Measurements from ENCODE around the gene MORN1.

MORN1 gene

DNA sequence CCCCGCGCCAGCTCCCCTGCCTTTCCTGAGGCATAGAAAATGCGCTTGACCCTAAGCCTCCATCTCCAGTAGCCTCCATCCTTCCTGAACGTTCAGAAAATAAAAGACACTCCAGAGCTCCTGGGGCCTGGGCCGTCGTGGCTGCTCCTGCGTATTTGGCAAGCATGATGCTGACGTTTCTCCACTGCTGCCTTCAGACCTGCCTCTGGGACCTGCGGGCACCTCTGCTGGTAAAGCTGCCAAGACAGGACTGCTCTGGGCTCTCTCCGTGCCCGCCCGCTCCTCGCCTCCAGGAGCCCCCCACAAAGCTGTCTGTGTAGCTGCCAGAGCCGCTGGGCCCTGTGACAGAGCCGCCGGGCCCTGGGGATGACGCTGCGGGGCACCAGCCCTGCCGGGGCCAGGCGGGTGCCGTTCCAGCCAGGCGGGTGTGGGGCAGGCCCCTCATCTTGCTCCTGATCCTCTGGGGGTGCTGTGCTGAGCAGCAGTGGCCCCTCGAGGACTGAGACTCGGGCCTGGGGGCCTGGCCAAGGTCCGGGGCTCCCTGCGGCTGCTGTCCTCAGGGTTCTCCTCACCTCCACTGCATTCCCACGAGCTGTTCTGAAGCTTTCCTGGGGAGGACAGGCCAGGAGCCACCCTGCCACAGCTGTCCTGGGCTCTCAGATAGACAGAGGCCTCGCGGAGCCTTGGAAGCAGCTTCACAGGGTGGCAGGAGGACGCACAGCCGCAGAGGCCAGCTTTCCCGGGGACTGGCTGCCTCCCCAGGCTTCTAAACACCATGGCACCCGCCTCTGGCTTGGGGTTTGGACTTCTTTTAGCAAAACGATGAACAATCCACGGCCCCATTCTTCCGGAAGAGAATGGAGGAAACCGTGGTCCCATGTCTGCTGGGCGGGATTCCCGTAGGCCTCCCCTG lies 48.1 kb downstream of the MORN1 start:
- H3K4me3 ChIP-seq (ENCODE audit: low read depth, low read length): no peak overlapping the region
- CTCF ChIA-PET: interaction anchor here (1.8 kb wide), 1 partner anchor 8 kb away, joined by 5 read pairs; no protein-coding TSS in a partner anchor
- TF ChIP-seq, protein P1, sequence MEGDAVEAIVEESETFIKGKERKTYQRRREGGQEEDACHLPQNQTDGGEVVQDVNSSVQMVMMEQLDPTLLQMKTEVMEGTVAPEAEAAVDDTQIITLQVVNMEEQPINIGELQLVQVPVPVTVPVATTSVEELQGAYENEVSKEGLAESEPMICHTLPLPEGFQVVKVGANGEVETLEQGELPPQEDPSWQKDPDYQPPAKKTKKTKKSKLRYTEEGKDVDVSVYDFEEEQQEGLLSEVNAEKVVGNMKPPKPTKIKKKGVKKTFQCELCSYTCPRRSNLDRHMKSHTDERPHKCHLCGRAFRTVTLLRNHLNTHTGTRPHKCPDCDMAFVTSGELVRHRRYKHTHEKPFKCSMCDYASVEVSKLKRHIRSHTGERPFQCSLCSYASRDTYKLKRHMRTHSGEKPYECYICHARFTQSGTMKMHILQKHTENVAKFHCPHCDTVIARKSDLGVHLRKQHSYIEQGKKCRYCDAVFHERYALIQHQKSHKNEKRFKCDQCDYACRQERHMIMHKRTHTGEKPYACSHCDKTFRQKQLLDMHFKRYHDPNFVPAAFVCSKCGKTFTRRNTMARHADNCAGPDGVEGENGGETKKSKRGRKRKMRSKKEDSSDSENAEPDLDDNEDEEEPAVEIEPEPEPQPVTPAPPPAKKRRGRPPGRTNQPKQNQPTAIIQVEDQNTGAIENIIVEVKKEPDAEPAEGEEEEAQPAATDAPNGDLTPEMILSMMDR (IDR thresholded peaks at IDR 0.05; ENCODE audit: insufficient read depth, low read length, missing control alignments): no peak
- no peak for DNase-seq (ENCODE audit: low read depth, low spot score)
- POLR2A ChIA-PET: no interaction called here

GRCh38 chr1:2342384-2343022 lies 48.9 kb downstream of the MORN1 start:
- TF ChIP-seq, protein P1 (IDR thresholded peaks at IDR 0.05; ENCODE audit: insufficient read depth, low read length, missing control alignments): no peak
- ChIA-PET CTCF (interaction anchor here (1.8 kb wide), 1 partner anchor 9 kb away, joined by 5 read pairs; no protein-coding TSS in a partner anchor), POLR2A (no interaction called here)
- no peak overlapping the region for H3K4me3 ChIP-seq (ENCODE audit: low read depth, low read length)
- DNase-seq (ENCODE audit: low read depth, low spot score): no peak

GRCh38 chr1:2341706-2342383 lies 49.5 kb downstream of the MORN1 start:
- ChIA-PET CTCF (interaction anchor here (0.6 to 1.8 kb wide), 2 partner anchors 10 to 28 kb away, joined by 4 to 5 read pairs; no protein-coding TSS in a partner anchor), POLR2A (interaction anchor here (0.6 kb wide), 1 partner anchor 17 kb away, joined by 3 read pairs; no protein-coding TSS in a partner anchor)
- no peak for DNase-seq (ENCODE audit: low read depth, low spot score)
- TF ChIP-seq, protein P1 (IDR thresholded peaks at IDR 0.05; ENCODE audit: insufficient read depth, low read length, missing control alignments): no peak
- no peak overlapping the region for H3K4me3 ChIP-seq (ENCODE audit: low read depth, low read length)

DNA sequence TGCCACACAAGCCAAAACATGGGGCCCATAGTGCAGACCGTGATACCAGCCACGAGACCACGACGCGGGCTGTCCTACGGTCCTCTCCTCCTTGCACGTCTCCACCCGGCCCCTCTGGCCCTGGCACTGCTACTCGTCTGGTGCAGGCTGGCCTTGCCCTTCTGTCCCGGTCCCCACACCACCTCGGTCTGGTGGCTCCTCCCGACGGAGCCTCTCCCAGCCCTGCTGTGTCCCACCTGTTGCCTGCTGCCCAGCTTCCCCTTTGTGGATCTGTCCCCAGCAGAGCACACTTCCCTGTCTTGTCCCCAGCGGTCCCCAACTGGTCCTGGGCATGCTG lies 50.5 kb downstream of the MORN1 start:
- CTCF ChIA-PET: no interaction called here
- POLR2A ChIA-PET: no interaction called here
- DNase-seq (ENCODE audit: low read depth, low spot score): no peak
- TF ChIP-seq, protein P1 (IDR thresholded peaks at IDR 0.05; ENCODE audit: insufficient read depth, low read length, missing control alignments): no peak
- no peak overlapping the region for H3K4me3 ChIP-seq (ENCODE audit: low read depth, low read length)

GRCh38 chr1:2340086-2340917 lies 51.1 kb downstream of the MORN1 start:
- ChIA-PET CTCF (interaction anchor here (0.8 kb wide), 1 partner anchor 15 kb away, joined by 4 read pairs; no protein-coding TSS in a partner anchor), POLR2A (no interaction called here)
- no peak overlapping the region for H3K4me3 ChIP-seq (ENCODE audit: low read depth, low read length)
- TF ChIP-seq, protein P1 (IDR thresholded peaks at IDR 0.05; ENCODE audit: insufficient read depth, low read length, missing control alignments): no peak
- DNase-seq (ENCODE audit: low read depth, low spot score): no peak

Data from AG04449 (cell line).